HL-60 (cell line): ENCODE measurements around the gene VOPP1.

Source experiments
- DNase-seq, 2 experiments: peaks; one replicate each; pipeline ENCODE4 v3.0.0-alpha.2; 2010 to 2020; ENCODE audit warnings: low read depth in 1 of 2, low spot score in 1 of 2
- H3K27ac ChIP-seq: fragments of 250-450 bp; sonication (Bioruptor Pico); replicated peaks from 2 replicates; pipeline ENCODE4 v1.5.1; 2020; ENCODE audit warnings: mild to moderate bottlenecking, moderate library complexity
- H3K27me3 ChIP-seq: fragments of 250-450 bp; sonication (Bioruptor Pico); 2 replicates; pipeline ENCODE4 v1.5.1; 2021; ENCODE audit warnings: mild to moderate bottlenecking, moderate library complexity; ENCODE audit not compliant: insufficient read depth, poor library complexity, severe bottlenecking
- H3K4me3 ChIP-seq: replicated peaks from 2 replicates; pipeline ENCODE4 v1.5.1; 2011; ENCODE audit warnings: mild to moderate bottlenecking, control low read depth, low read length; ENCODE audit not compliant: insufficient read depth
- GABPA ChIP-seq: IDR thresholded peaks from 2 replicates; pipeline ENCODE4 v1.6.1; 2012; ENCODE audit warnings: low read depth
- POLR2AphosphoS5 ChIP-seq: IDR thresholded peaks from 2 replicates; pipeline ENCODE4 v1.6.1; 2012; ENCODE audit warnings: low read depth
- REST ChIP-seq: IDR thresholded peaks from 2 replicates; pipeline ENCODE4 v1.6.1; 2012; ENCODE audit warnings: low read depth; ENCODE audit not compliant: insufficient replicate concordance
- SPI1 ChIP-seq: IDR thresholded peaks from 2 replicates; pipeline ENCODE4 v1.6.1; 2012; ENCODE audit warnings: low read depth, mild to moderate bottlenecking, borderline replicate concordance
- TF ChIP-seq, protein P1 (sequence below): IDR thresholded peaks from one replicate; pipeline ENCODE4 v1.5.1; 2011; ENCODE audit warnings: low read length, control low read depth, inconsistent platforms; ENCODE audit not compliant: insufficient read depth

Gene VOPP1

DNA sequence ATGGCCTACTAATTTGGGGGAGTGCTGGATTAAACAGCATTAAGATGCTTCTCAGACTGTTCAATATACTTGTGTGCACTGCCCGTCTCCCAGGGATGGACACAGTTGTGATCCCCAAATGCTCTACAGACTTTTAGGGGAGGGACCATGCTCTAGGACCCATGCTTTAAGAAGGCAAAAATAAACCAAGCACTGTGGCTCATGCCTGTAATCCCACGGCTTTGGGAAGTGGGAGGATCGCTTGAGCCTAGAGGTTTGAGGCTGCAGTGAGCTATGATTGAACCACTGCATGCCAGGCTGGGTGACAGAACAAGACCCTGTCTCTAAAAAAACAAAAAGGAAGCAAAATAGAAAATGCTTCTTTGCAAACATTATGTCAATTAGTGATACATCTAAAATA lies 102.6 kb downstream of the VOPP1 start:
- H3K27me3 ChIP-seq: no peaks in the 10 kb centered on the region
- H3K27ac ChIP-seq: no peak overlapping the region
- DNase-seq: no peak
- no peak for TF ChIP-seq POLR2AphosphoS5
- TF ChIP-seq GABPA: no peak
- TF ChIP-seq, protein P1, sequence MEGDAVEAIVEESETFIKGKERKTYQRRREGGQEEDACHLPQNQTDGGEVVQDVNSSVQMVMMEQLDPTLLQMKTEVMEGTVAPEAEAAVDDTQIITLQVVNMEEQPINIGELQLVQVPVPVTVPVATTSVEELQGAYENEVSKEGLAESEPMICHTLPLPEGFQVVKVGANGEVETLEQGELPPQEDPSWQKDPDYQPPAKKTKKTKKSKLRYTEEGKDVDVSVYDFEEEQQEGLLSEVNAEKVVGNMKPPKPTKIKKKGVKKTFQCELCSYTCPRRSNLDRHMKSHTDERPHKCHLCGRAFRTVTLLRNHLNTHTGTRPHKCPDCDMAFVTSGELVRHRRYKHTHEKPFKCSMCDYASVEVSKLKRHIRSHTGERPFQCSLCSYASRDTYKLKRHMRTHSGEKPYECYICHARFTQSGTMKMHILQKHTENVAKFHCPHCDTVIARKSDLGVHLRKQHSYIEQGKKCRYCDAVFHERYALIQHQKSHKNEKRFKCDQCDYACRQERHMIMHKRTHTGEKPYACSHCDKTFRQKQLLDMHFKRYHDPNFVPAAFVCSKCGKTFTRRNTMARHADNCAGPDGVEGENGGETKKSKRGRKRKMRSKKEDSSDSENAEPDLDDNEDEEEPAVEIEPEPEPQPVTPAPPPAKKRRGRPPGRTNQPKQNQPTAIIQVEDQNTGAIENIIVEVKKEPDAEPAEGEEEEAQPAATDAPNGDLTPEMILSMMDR: no peak
- TF ChIP-seq REST: no peak
- no peak for TF ChIP-seq SPI1
- no peak overlapping the region for H3K4me3 ChIP-seq

GRCh38 chr7:55469271-55469681 lies 103.0 kb downstream of the VOPP1 start:
- no peak overlapping the region for H3K4me3 ChIP-seq
- no peak for DNase-seq
- H3K27me3 ChIP-seq: no peaks in the 10 kb centered on the region
- TF ChIP-seq REST (no peak), GABPA (no peak), POLR2AphosphoS5 (no peak), SPI1 (no peak)
- TF ChIP-seq, protein P1: no peak
- no peak overlapping the region for H3K27ac ChIP-seq

GRCh38 chr7:55468495-55468894 lies 103.8 kb downstream of the VOPP1 start:
- Histone ChIP-seq H3K27ac (no peak overlapping the region), H3K4me3 (no peak overlapping the region), H3K27me3 (no peaks in the 10 kb centered on the region)
- TF ChIP-seq, protein P1: no peak
- TF ChIP-seq SPI1: no peak
- DNase-seq: no peak

DNA sequence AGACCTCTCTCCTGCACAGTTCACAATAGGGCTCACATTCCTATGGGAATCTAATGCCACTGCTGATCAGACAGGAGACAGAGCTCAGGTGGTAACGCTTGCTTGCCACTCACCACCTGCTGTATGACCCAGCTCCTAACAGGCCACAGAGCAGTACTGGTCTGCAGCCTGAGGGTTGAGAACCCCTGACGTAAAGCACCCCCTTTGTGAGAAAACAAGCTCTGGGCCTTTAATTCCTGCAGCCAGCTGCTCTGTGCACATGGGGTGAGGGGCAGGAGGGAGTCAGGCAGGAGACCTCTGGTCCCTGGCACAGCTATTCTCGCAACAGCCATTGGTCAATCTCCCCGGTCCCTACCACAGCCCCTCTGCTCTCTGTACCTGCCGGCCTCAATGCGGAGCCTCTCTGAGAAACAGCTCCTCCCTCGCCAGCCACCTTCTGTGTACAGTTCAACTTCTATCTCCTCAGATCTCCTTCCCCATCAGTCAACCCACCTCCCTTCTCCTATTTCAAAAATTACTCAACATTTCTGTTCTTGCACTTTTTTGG lies 105.2 kb downstream of the VOPP1 start:
- no peak overlapping the region for H3K27ac ChIP-seq
- no peak for DNase-seq
- no peak overlapping the region for H3K4me3 ChIP-seq
- no peaks in the 10 kb centered on the region for H3K27me3 ChIP-seq
- no peak for TF ChIP-seq REST
- TF ChIP-seq GABPA: no peak
- TF ChIP-seq, protein P1: no peak
- TF ChIP-seq POLR2AphosphoS5: no peak
- no peak for TF ChIP-seq SPI1
